Measurements from ENCODE around the gene PTK7.

PTK7 gene

GRCh38 chr6:43147691-43148477, 71.8 kb downstream of the PTK7 start:
- no peak for DNase-seq

- peak; percentile 49 for DNase-seq
Observed at GRCh38 chr6:43149265-43149664, 73.2 kb downstream of the PTK7 start.

GRCh38 chr6:43150051-43150751, 74.1 kb downstream of the PTK7 start:
- DNase-seq, result no peak

- DNase-seq, result no peak
Observed at GRCh38 chr6:43159599-43159998, 83.5 kb downstream of the PTK7 start.

GRCh38 chr6:43163899-43164298, 87.8 kb downstream of the PTK7 start:
- no peak for DNase-seq

- peak; percentile 90 for DNase-seq
Observed at GRCh38 chr6:43170417-43170930, 94.4 kb downstream of the PTK7 start.

GRCh38 chr6:43170931-43171706, 95.0 kb downstream of the PTK7 start, which contains the start of gene SRF:
Gene SRF (plus strand): TSS chr6:43171269. CDS start chr6:43171657, 388 bp downstream.
- peak; percentile 100 for DNase-seq

- DNase-seq, result no peak
Observed at GRCh38 chr6:43171707-43172103, 95.6 kb downstream of the PTK7 start.

GRCh38 chr6:43172104-43173007, 96.2 kb downstream of the PTK7 start:
- peak; percentile 28 for DNase-seq

- DNase-seq, result peak; percentile 21
Observed at GRCh38 chr6:43173591-43174262, 97.6 kb downstream of the PTK7 start.

GRCh38 chr6:43174263-43175112, 98.4 kb downstream of the PTK7 start:
- peak; percentile 99 for DNase-seq

GRCh38 chr6:43175676-43176422, 99.7 kb downstream of the PTK7 start:
- DNase-seq, result no peak

- no peak for DNase-seq
Observed at GRCh38 chr6:43176423-43176786, 100.3 kb downstream of the PTK7 start.

GRCh38 chr6:43178150-43178549, 102.0 kb downstream of the PTK7 start:
- DNase-seq, result no peak

GRCh38 chr6:43178951-43179830, 103.1 kb downstream of the PTK7 start:
- no peak for DNase-seq

GRCh38 chr6:43180058-43180457, 103.9 kb downstream of the PTK7 start:
- no peak for DNase-seq

- peak; percentile 17 for DNase-seq
Observed at GRCh38 chr6:43180985-43181384, 104.9 kb downstream of the PTK7 start.

GRCh38 chr6:43181621-43181941, 105.5 kb downstream of the PTK7 start:
- DNase-seq, result no peak

All from fibroblast of upper back skin (primary cell).